GM12872 (cell line): ENCODE results near the gene UROC1.

ENCODE experiments used
- TF ChIP-seq, protein P1 (sequence below): IDR thresholded peaks from 3 replicates; pipeline ENCODE4 v1.5.1; 2011; ENCODE audit warnings: low read depth, mild to moderate bottlenecking, low read length, moderate library complexity; ENCODE audit not compliant: insufficient read depth

UROC1 gene

DNA sequence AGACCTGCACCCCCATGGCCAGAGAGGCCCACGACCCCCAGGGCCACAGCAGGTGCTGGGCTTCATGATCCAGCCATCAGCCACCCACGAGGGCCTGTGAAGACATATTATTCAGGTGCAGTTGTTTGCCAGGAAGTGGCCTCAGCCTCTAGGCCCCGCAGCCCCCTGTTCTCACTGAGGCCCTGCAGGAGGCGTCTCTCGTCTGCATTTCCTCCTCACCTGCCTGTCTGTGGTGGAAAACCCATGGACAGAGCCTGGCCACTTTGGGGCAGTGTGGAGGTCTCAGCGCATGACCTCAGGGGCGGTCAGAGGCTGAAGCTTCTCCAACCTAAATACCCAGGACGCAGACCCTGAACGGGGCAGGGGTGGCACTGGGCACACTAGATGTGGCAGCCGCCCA lies 18.6 kb downstream of the UROC1 start:
- TF ChIP-seq, protein P1, sequence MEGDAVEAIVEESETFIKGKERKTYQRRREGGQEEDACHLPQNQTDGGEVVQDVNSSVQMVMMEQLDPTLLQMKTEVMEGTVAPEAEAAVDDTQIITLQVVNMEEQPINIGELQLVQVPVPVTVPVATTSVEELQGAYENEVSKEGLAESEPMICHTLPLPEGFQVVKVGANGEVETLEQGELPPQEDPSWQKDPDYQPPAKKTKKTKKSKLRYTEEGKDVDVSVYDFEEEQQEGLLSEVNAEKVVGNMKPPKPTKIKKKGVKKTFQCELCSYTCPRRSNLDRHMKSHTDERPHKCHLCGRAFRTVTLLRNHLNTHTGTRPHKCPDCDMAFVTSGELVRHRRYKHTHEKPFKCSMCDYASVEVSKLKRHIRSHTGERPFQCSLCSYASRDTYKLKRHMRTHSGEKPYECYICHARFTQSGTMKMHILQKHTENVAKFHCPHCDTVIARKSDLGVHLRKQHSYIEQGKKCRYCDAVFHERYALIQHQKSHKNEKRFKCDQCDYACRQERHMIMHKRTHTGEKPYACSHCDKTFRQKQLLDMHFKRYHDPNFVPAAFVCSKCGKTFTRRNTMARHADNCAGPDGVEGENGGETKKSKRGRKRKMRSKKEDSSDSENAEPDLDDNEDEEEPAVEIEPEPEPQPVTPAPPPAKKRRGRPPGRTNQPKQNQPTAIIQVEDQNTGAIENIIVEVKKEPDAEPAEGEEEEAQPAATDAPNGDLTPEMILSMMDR: no peak

DNA sequence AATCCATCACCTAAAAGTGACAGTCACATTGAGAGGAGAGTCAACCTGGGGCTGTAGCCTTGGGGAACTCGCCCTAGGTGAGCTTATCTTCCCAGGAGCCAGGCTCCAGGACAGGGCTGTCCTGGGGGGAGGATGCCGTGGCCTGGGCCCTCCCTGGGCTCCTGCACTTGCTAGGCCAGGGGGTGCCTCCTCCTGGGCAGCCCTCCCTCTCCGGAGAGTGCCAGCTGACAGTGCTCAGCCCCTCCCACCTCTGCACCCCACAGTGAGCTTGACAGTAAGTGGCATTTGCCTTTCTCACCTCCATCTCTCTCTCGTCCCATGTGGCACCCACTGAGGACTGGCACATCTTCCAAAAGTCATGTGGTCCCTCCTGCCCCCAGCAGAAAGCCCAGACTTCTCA lies 19.1 kb downstream of the UROC1 start:
- TF ChIP-seq, protein P1: no peak

DNA sequence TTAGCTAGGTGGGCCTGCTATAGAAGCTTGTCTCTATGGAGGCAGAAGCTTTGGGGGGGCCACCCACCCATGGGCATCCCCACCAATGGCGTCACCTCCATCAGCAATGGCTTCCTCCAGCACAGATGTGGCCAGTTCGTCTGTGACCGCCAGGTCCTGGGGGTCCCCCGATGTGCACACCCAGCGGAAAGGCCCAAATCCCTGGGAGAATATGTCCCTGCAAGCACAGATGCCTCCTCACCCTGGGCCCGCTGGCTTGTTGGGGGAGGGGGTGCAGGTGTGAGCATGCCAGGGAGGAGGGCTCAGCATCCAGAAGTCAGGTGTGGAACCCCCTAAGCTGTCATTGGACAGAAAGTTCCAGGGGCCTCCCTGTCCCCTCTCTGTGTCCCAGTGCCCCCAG lies 19.6 kb downstream of the UROC1 start:
- TF ChIP-seq, protein P1: no peak

DNA sequence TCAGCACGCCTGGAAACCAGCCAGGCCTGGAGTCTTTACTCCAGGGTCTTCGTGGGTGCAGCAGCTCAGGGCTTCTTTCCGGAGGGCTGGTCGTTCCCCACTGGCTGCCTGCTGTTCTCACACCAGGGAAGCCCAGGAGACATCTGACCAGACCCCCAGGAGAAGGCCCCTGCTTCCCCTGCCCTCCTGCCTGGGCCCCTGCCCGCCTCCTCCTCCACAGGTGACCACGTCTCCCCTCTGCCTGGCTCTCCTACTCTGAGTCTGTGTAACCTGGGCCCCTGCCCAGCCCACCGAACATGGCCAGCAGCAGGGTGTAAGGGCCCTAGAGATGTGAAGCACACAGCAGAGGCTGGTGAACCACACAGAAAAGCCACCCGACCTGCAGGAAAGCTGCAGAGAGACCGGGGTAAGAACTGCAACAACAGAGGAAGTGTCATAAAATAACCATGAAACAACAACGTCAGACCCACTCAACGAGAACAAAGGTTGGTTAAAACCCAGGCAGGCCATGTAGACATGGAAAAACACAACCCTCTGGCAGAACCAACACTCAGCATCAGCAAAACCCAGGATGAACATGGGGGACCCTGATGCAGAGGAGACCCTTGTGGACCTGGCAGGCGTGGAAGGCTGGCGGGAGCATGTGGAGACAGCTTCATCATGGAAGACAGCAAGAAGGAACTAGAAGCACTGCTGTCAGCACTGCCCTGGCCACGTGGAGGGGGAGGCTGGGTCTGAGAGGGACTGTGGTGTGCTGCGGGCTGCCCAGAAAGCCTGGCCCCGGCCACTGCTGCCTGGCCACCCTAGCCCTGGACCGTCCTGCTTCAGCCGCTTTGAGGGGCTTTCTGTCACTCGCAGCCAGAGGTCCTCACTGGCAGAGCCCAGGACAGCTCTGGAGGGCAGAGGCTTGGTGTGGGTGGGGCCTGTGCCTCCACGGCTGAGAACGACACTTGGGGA lies 20.4 kb downstream of the UROC1 start:
- TF ChIP-seq, protein P1: no peak

DNA sequence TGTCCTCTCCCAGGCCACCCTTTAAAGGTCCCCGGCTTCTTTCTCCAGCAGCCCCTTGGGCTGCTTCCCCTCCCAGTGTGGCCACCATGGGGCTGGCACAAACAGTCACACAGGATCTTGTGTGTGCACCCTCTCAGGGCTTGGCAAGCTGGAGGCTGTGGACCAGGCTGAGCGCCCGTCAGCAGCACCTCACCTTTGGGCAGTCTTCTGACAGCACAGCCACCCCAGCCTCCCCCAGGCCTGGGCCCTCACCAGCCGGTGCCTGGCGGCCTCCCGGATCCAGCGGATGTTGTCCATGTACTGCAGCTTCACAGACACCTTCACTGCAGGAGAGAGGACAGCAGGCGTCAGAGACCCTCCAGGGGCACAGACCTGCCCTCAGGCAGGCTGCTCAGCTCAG lies 21.8 kb downstream of the UROC1 start:
- TF ChIP-seq, protein P1: no peak

DNA sequence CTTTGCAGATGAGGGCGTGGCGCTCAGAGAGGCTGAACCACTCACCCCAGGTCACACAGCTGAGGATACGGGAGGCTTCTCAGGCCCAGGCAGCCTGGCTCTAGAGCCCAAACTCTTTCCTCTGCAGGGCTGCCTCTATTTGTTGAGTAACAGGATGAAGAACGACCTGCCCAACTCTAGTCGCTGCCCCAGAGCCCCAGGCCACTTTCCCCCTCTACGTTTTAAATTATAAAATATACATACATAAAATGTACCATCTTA lies 22.7 kb downstream of the UROC1 start:
- TF ChIP-seq, protein P1: no peak

DNA sequence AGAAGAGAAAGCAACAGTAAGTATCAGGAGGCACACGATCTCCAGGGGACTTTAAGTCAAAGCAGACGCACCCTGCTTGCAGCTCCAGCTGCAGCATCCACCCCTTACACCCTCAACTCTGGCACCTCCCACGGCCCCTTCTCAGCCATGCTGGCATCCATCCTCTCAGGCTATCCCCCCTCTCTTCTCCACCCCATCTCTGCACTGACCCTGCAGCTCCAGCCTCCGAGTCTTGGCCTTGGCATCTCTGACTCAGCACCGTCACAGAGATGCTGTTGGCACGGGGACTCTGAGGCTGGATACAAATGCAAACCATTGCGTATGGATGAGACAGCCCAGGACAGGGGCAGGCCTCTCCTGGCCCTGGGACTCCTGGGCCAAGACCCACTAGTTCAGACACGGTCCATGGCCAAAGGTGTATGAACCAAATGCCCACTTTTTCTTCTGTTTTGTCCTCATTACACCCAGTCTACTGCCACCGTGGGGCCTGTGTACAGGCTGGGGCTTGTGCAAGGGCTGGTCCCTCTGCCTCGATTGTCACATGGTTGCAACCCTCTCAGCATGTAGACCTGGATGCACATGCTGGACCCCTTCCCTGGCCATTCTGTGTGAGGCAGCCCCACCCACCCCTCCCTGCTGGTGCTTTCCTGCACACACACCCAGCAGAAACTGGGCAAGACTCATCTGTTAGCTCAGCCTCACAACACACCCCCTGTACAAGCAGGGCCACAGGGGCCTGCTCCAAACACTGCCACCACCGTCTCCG lies 23.2 kb downstream of the UROC1 start:
- TF ChIP-seq, protein P1: no peak
